ENCODE measurements around the gene ZNF367. TPM values are rescaled to one million over a fixed set of nuclear protein-coding genes. Genes with fewer than 3 reads are reported as not detected.

The ZNF367 gene
- total RNA-seq, 1 experiment from 2014 or later: 10.7 TPM

Other genes starting within 250 kb of the ZNF367 start
- not detected in 2 replicates for gene HSD17B3, start 116.2 kb downstream of the ZNF367 start, total RNA-seq (2014; rRNA removed; shearing (Covaris generic))
- gene SLC35D2, start 34.7 kb downstream of the ZNF367 start, total RNA-seq (2014; rRNA removed; shearing (Covaris generic)): 23.3 and 25.7 TPM in 2 replicates
- 66.0 and 78.9 TPM in 2 replicates for gene HABP4, start 31.8 kb upstream of the ZNF367 start, total RNA-seq (2014; rRNA removed; shearing (Covaris generic))
- 20.1 and 23.5 TPM in 2 replicates for gene CDC14B, start 201.5 kb upstream of the ZNF367 start, total RNA-seq (2014; rRNA removed; shearing (Covaris generic))
- 13.7 and 18.7 TPM in 2 replicates for gene PRXL2C, start 236.9 kb upstream of the ZNF367 start, total RNA-seq (2014; rRNA removed; shearing (Covaris generic))

Data from G401 (cell line).